ACC112 (cell line): ENCODE measurements around the gene ZNF622.
"Not testable (repeated sequence)": the region's sequence is repeated elsewhere in the genome, so short reads cannot be mapped to it uniquely, and the experiment has no call there.

Experiments used
- H2AFZ ChIP-seq: fragments of 200-600 bp; sonication (generic); one replicate; pipeline ENCODE4 v1.6.0; 2017; ENCODE audit warnings: antibody characterized with exemption, low read length; ENCODE audit not compliant: unreplicated experiment
- H3K27ac ChIP-seq: fragments of 200-600 bp; sonication (generic); 2 replicates; pipeline ENCODE4 v1.5.1; 2014; ENCODE audit warnings: low read depth, mild to moderate bottlenecking, antibody characterized with exemption, low read length, moderate library complexity
- H3K27me3 ChIP-seq: fragments of 200-600 bp; sonication (generic); 2 replicates; pipeline ENCODE4 v1.6.1; 2014; ENCODE audit warnings: mild to moderate bottlenecking, antibody characterized with exemption, low read length, moderate library complexity, mixed read lengths; ENCODE audit not compliant: insufficient read depth
- H3K36me3 ChIP-seq: fragments of 200-600 bp; sonication (generic); 2 replicates; pipeline ENCODE4 v1.6.1; 2016; ENCODE audit warnings: mild to moderate bottlenecking, antibody characterized with exemption, low read length, moderate library complexity, mixed read lengths; ENCODE audit not compliant: insufficient read depth
- H3K4me1 ChIP-seq: fragments of 200-600 bp; sonication (generic); one replicate; pipeline ENCODE4 v1.6.1; 2016; ENCODE audit warnings: low read length, mixed read lengths; ENCODE audit not compliant: insufficient read depth, unreplicated experiment, control insufficient read depth
- H3K4me3 ChIP-seq: fragments of 200-600 bp; sonication (generic); 2 replicates; pipeline ENCODE4 v1.5.1; 2014; ENCODE audit warnings: mild to moderate bottlenecking, low read depth, low read length
- H3K79me2 ChIP-seq: fragments of 200-600 bp; sonication (generic); one replicate; pipeline ENCODE4 v1.6.0; 2016; ENCODE audit warnings: low read length; ENCODE audit not compliant: control insufficient read depth, unreplicated experiment, insufficient read depth

Gene ZNF622

GRCh38 chr5:16480144-16480543 lies 14.5 kb upstream of the ZNF622 start:
- H3K27ac ChIP-seq, result no peak overlapping the region
- no peaks in the 10 kb centered on the region for H3K27me3 ChIP-seq
- no peak overlapping the region for H3K4me3 ChIP-seq
- no peaks in the 10 kb centered on the region for H3K36me3 ChIP-seq
- no peak overlapping the region for H2AFZ ChIP-seq
- no peaks in the 10 kb centered on the region for H3K4me1 ChIP-seq
- no peaks in the 10 kb centered on the region for H3K79me2 ChIP-seq

DNA sequence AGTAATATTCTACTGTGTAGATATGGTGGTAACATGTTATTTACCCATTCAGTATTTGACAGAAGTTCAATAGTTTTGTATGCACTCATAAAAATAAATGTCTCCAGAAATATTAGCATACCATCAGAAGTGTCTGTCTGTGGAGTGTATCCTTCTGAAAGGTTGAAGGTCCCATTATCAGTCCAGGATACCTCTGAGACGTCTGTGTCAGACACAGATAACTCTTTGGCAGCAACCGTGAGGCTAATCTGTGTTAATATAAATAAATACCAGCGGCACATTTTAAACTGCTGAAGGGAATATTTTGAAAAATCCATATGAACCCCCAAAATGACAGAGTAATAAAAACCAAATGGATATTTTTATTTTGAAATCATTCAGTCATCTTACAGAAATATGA lies 11.9 kb upstream of the ZNF622 start:
- Histone ChIP-seq H3K79me2 (no peaks in the 10 kb centered on the region), H3K27me3 (no peaks in the 10 kb centered on the region), H2AFZ (no peak overlapping the region), H3K4me1 (no peaks in the 10 kb centered on the region), H3K36me3 (no peaks in the 10 kb centered on the region), H3K27ac (no peak overlapping the region), H3K4me3 (no peak overlapping the region)

- H3K27me3 ChIP-seq, H3K27ac ChIP-seq, H3K4me1 ChIP-seq, H3K36me3 ChIP-seq, H2AFZ ChIP-seq, H3K4me3 ChIP-seq, H3K79me2 ChIP-seq: not testable (repeated sequence)
These were observed 10.8 kb upstream of the ZNF622 start for GRCh38 chr5:16476417-16476816.

GRCh38 chr5:16471387-16471786 lies 5.8 kb upstream of the ZNF622 start:
- Histone ChIP-seq H3K36me3 (no peaks in the 10 kb centered on the region), H2AFZ (no peak overlapping the region), H3K4me1 (peaks cover 15% of the 10 kb centered on the region), H3K27me3 (no peaks in the 10 kb centered on the region), H3K27ac (no peak overlapping the region), H3K79me2 (peaks cover 34% of the 10 kb centered on the region), H3K4me3 (no peak overlapping the region)

- Histone ChIP-seq H2AFZ (no peak overlapping the region), H3K27ac (peak overlapping the region; percentile 65), H3K79me2 (peaks cover 71% of the 10 kb centered on the region), H3K4me1 (peaks cover 34% of the 10 kb centered on the region), H3K27me3 (no peaks in the 10 kb centered on the region), H3K36me3 (0 out of 2 replicates have a peak, but pooled peaks cover 8% of the 10 kb centered on the region), H3K4me3 (peak overlapping the region; percentile 97)
These were observed 2.0 kb upstream of the ZNF622 start for GRCh38 chr5:16467363-16468219.

- Histone ChIP-seq H3K4me1 (peaks cover 57% of the 10 kb centered on the region), H3K27me3 (no peaks in the 10 kb centered on the region), H3K4me3 (peak overlapping the region; percentile 97), H3K27ac (no peak overlapping the region; the same call in 1 of the 2 replicates), H3K36me3 (peaks cover 19% of the 10 kb centered on the region), H3K79me2 (peaks cover 79% of the 10 kb centered on the region), H2AFZ (peak overlapping the region; percentile 89)
These were observed 696 bp downstream of the ZNF622 start for GRCh38 chr5:16464664-16465543.

GRCh38 chr5:16464231-16464630 lies 1.4 kb downstream of the ZNF622 start:
- H2AFZ ChIP-seq, result no peak overlapping the region
- H3K36me3 ChIP-seq, result peaks cover 24% of the 10 kb centered on the region
- H3K79me2 ChIP-seq, result peaks cover 81% of the 10 kb centered on the region
- H3K27me3 ChIP-seq, result no peaks in the 10 kb centered on the region
- H3K4me3 ChIP-seq, result peak overlapping the region; percentile 97
- peaks cover 63% of the 10 kb centered on the region for H3K4me1 ChIP-seq
- no peak overlapping the region for H3K27ac ChIP-seq

- Histone ChIP-seq H3K79me2 (peaks cover 80% of the 10 kb centered on the region), H3K4me3 (0 out of 2 replicates have a peak overlapping the region, but pooled peaks have one; percentile 27), H3K27ac (peak overlapping the region; percentile 40), H3K27me3 (no peaks in the 10 kb centered on the region), H3K4me1 (peaks cover 74% of the 10 kb centered on the region), H2AFZ (no peak overlapping the region), H3K36me3 (peaks cover 30% of the 10 kb centered on the region)
These were observed 3.8 kb downstream of the ZNF622 start for GRCh38 chr5:16461782-16462181.

GRCh38 chr5:16461026-16461425 lies 4.6 kb downstream of the ZNF622 start:
- H2AFZ ChIP-seq, result no peak overlapping the region
- peaks cover 30% of the 10 kb centered on the region for H3K36me3 ChIP-seq
- H3K27me3 ChIP-seq, result no peaks in the 10 kb centered on the region
- no peak overlapping the region for H3K27ac ChIP-seq
- H3K4me3 ChIP-seq, result 0 out of 2 replicates have a peak overlapping the region, but pooled peaks have one; percentile 5
- H3K79me2 ChIP-seq, result peaks cover 74% of the 10 kb centered on the region
- peaks cover 79% of the 10 kb centered on the region for H3K4me1 ChIP-seq

DNA sequence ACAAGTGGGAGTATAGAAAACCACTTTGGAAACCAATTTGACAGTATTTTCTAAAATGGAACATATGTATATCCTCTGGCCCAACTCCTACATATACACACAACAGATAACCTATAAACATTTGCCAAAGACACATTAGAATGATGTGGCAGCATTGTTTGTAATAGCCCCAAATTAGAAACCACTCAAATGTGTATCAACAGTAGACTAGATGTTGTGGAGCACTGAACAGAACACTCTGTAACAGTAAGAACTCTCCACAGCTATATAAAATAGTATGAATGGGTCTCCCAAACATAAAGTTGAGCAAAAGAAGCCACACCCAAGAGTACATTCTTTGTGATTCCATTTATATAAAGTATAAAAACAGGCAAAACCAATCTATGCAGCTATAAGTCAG lies 6.1 kb downstream of the ZNF622 start:
- peaks cover 40% of the 10 kb centered on the region for H3K36me3 ChIP-seq
- peaks cover 94% of the 10 kb centered on the region for H3K4me1 ChIP-seq

More for the DNA sequence above, 6.1 kb downstream of the ZNF622 start:
- no peak overlapping the region for H3K4me3 ChIP-seq
- H3K27me3 ChIP-seq, result no peaks in the 10 kb centered on the region
- H3K79me2 ChIP-seq, result peaks cover 75% of the 10 kb centered on the region
- H3K27ac ChIP-seq, result no peak overlapping the region
- H2AFZ ChIP-seq, result no peak overlapping the region
